BE2C (cell line): ENCODE measurements around the gene CD300C.
"Not testable (repeated sequence)": the region's sequence is repeated elsewhere in the genome, so short reads cannot be mapped to it uniquely, and the experiment has no call there.

Experiments used
- DNase-seq: peaks from one replicate; pipeline ENCODE4 v3.0.0-alpha.2; 2020
- H3K27me3 ChIP-seq: fragments of 250-450 bp; sonication (Bioruptor Pico); 2 replicates; pipeline ENCODE4 v1.5.1; 2020; ENCODE audit warnings: mild to moderate bottlenecking
- H3K36me3 ChIP-seq: fragments of 250-450 bp; sonication (Bioruptor Pico); 2 replicates; pipeline ENCODE4 v1.5.1; 2020; ENCODE audit warnings: mild to moderate bottlenecking
- H3K4me1 ChIP-seq: fragments of 250-450 bp; sonication (Bioruptor Pico); 2 replicates; pipeline ENCODE4 v1.5.1; 2020
- H3K4me3 ChIP-seq: 2 replicates; pipeline ENCODE4 v1.5.1; 2011; ENCODE audit warnings: low read depth, low read length
- H3K9me3 ChIP-seq: fragments of 250-450 bp; sonication (Bioruptor Pico); 2 replicates; pipeline ENCODE4 v1.5.1; 2020
- TF ChIP-seq, protein P1 (sequence below): IDR thresholded peaks from 2 replicates; pipeline ENCODE4 v1.5.1; 2012; ENCODE audit warnings: mild to moderate bottlenecking, low read depth, low read length

CD300C gene

DNA sequence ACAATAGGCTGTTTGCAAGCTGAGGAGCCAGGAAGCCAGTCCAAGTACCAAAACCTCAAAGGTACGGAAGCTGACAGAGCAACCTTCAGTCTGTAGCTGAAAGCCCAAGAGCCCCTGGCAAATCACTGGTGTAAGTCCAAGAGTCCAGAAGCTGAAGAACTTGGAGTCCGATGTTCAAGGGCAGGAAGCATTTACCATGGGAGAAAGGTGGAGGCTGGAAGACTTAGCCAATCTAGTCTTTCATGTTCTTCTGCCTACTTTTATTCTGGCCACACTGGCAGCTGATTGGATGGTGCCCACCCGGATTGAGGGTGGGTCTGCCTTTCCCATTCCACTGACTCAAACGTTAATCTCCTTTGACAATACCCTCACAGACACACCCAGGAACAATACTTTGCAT is 30.0 kb downstream of the CD300C start:
- no peaks in the 10 kb centered on the region for H3K36me3 ChIP-seq
- H3K27me3 ChIP-seq, result peaks cover 7% of the 10 kb centered on the region
- no peaks in the 10 kb centered on the region for H3K4me1 ChIP-seq
- no peak overlapping the region for H3K4me3 ChIP-seq
- DNase-seq, result no peak
- no peaks in the 10 kb centered on the region for H3K9me3 ChIP-seq
- TF ChIP-seq, protein P1, sequence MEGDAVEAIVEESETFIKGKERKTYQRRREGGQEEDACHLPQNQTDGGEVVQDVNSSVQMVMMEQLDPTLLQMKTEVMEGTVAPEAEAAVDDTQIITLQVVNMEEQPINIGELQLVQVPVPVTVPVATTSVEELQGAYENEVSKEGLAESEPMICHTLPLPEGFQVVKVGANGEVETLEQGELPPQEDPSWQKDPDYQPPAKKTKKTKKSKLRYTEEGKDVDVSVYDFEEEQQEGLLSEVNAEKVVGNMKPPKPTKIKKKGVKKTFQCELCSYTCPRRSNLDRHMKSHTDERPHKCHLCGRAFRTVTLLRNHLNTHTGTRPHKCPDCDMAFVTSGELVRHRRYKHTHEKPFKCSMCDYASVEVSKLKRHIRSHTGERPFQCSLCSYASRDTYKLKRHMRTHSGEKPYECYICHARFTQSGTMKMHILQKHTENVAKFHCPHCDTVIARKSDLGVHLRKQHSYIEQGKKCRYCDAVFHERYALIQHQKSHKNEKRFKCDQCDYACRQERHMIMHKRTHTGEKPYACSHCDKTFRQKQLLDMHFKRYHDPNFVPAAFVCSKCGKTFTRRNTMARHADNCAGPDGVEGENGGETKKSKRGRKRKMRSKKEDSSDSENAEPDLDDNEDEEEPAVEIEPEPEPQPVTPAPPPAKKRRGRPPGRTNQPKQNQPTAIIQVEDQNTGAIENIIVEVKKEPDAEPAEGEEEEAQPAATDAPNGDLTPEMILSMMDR, result no peak

DNA sequence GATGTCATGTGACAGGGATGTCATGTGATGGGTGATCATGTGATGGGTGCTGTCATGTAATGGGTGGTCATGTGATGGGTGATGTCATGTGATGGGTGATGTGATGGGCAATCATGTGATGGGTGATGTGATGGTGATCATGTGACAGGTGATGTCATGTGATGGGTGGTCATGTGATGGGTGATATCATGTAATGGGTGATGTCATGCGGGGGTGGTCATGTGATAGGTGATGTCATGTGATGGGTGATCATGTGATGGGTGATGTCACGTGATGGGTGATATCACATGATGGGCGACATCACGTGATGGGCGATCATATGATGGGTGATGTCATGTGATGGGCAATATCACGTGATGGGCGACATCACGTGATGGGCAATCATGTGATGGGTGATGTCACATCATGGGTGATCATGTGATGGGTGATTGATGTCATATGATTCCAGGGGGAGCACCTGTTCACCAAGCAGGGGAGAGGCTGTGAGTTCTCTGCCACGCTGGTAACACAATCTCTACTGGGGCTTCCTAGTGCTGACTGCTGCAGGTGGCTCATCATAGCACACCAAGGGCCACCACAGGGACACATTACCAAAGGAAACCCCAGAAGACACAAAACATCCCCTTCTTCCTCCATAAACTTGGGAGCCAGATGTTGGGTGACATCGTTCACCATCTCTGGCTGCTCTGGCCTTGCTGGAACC is 31.1 kb downstream of the CD300C start:
- Histone ChIP-seq H3K36me3 (no peaks in the 10 kb centered on the region), H3K9me3 (no peaks in the 10 kb centered on the region), H3K4me3 (no peak overlapping the region), H3K4me1 (no peaks in the 10 kb centered on the region), H3K27me3 (peaks cover 2% of the 10 kb centered on the region)
- DNase-seq, result peak; percentile 25
- TF ChIP-seq, protein P1, result no peak

GRCh38 chr17:74513987-74514631 is 31.8 kb downstream of the CD300C start:
- TF ChIP-seq, protein P1, result no peak
- H3K36me3 ChIP-seq, result no peaks in the 10 kb centered on the region
- H3K4me3 ChIP-seq, result no peak overlapping the region
- H3K4me1 ChIP-seq, result no peaks in the 10 kb centered on the region
- no peaks in the 10 kb centered on the region for H3K9me3 ChIP-seq
- peak; percentile 25 for DNase-seq
- no peaks in the 10 kb centered on the region; the same call in 1 of the 2 replicates for H3K27me3 ChIP-seq

- TF ChIP-seq, protein P1, result no peak
- Histone ChIP-seq H3K9me3 (no peaks in the 10 kb centered on the region), H3K4me1 (no peaks in the 10 kb centered on the region), H3K36me3 (no peaks in the 10 kb centered on the region), H3K4me3 (no peak overlapping the region), H3K27me3 (no peaks in the 10 kb centered on the region; the same call in 1 of the 2 replicates)
- DNase-seq, result no peak
These were observed 33.3 kb downstream of the CD300C start for GRCh38 chr17:74512624-74513091.

DNA sequence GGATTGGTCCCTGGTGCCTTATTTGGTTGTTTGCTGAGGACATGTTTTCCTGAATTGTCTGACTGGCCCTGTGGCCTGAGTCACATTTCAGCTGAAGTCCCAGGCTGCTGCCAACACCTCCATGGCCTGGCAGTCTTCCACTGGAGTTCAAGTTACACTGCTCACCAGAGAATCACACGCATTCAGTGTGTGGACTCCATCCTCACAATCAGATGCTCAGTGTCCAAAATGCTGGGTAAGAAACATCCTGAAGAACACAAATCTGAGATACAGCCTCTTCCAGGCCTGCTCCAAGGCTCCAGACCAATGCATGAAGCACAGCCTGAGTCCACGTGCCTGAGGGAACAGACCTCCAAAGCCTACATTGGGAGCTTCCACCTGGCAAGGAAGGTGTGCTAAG is 33.9 kb downstream of the CD300C start:
- DNase-seq, result no peak
- no peaks in the 10 kb centered on the region for H3K4me1 ChIP-seq
- no peaks in the 10 kb centered on the region for H3K36me3 ChIP-seq
- TF ChIP-seq, protein P1, result no peak
- H3K9me3 ChIP-seq, result no peaks in the 10 kb centered on the region
- no peak overlapping the region for H3K4me3 ChIP-seq
- H3K27me3 ChIP-seq, result peaks cover 5% of the 10 kb centered on the region

GRCh38 chr17:74508156-74508555 is 37.8 kb downstream of the CD300C start:
- Histone ChIP-seq H3K27me3 (peaks cover 16% of the 10 kb centered on the region), H3K36me3 (no peaks in the 10 kb centered on the region), H3K4me3 (no peak overlapping the region), H3K9me3 (no peaks in the 10 kb centered on the region), H3K4me1 (no peaks in the 10 kb centered on the region)
- TF ChIP-seq, protein P1, result no peak
- no peak for DNase-seq

GRCh38 chr17:74503949-74504348 is 42.0 kb downstream of the CD300C start:
- not testable (repeated sequence) for H3K36me3 ChIP-seq, H3K4me1 ChIP-seq, H3K4me3 ChIP-seq, DNase-seq, H3K9me3 ChIP-seq
- peaks cover 28% of the 10 kb centered on the region for H3K27me3 ChIP-seq
